Muscle of leg (tissue), 11 donors: ENCODE data around the gene DHFR2. TPM values are rescaled to one million over a fixed set of nuclear protein-coding genes. Genes with fewer than 3 reads are reported as not detected.
"Not testable (repeated sequence)": the region's sequence is repeated elsewhere in the genome, so short reads cannot be mapped to it uniquely, and the experiment has no call there.

Experiments used
- DNase-seq: peaks from one replicate; pipeline ENCODE4 v3.0.0; 2013
- H3K27ac ChIP-seq: one replicate; pipeline ENCODE4 v1.5.1; 2013; ENCODE audit warnings: mild to moderate bottlenecking, low read length, control low read depth
- H3K27me3 ChIP-seq: one replicate; pipeline ENCODE4 v1.6.1; 2013; ENCODE audit warnings: low read length; ENCODE audit not compliant: control insufficient read depth, insufficient read depth
- H3K36me3 ChIP-seq: one replicate; pipeline ENCODE4 v1.6.1; 2013; ENCODE audit warnings: low read length; ENCODE audit not compliant: control insufficient read depth, insufficient read depth
- H3K4me1 ChIP-seq: one replicate; pipeline ENCODE4 v1.6.1; 2013; ENCODE audit warnings: low read length; ENCODE audit not compliant: control insufficient read depth, insufficient read depth
- H3K4me3 ChIP-seq: one replicate; pipeline ENCODE4 v1.5.1; 2013; ENCODE audit warnings: low read length, control low read depth
- H3K9me3 ChIP-seq: replicated peaks from 2 replicates; pipeline ENCODE4 v1.6.1; 2013; ENCODE audit warnings: low read depth, low read length; ENCODE audit not compliant: control insufficient read depth
- WGBS: methylation state at CpG from one replicate; pipeline ENCODE4 v1.1.5; 2013; ENCODE audit warnings: missing lambda C conversion rate; ENCODE audit not compliant: insufficient coverage; 5-methylcytosine and 5-hydroxymethylcytosine counted together
- polyA plus RNA-seq, 8 donors: library from polyadenylated mRNA; unstranded; fragments of 120-200 nt; gene quantifications; one replicate each; pipeline versions ENCODE4 v1.2.1 to v1.2.3, GENCODE V29; 2013; ENCODE audit warnings: inconsistent platforms in 1 of 8, low replicate concordance in 1 of 8; ENCODE audit not compliant: insufficient read length in 8 of 8, insufficient read depth in 1 of 8
- total RNA-seq: library from RNA; stranded (reverse); fragments of 120-200 nt; gene quantifications from one replicate; pipeline ENCODE4 v1.2.4, GENCODE V29; 2013

DHFR2 gene
- total and polyA plus RNA-seq, 9 donors = 3.1 to 5.4 (median 3.9) TPM

GRCh38 chr3:94092086-94092485 lies 29.4 kb upstream of the DHFR2 start:
- Histone ChIP-seq H3K4me3 (no peak overlapping the region), H3K36me3 (peaks cover 16% of the 10 kb centered on the region), H3K27ac (no peak overlapping the region), H3K9me3 (no peaks in the 10 kb centered on the region), H3K27me3 (no peaks in the 10 kb centered on the region), H3K4me1 (no peaks in the 10 kb centered on the region)
- 80% methylated on average over 1 of the region's 1 CpG for WGBS
- no peak for DNase-seq

GRCh38 chr3:94089126-94089525 lies 26.4 kb upstream of the DHFR2 start:
- no peak overlapping the region for H3K4me3 ChIP-seq
- WGBS = no CpG with 5 or more reads among the region's 1 CpG
- H3K36me3 ChIP-seq = peaks cover 7% of the 10 kb centered on the region

GRCh38 chr3:94083261-94083660 lies 20.5 kb upstream of the DHFR2 start:
- Histone ChIP-seq H3K4me3 (no peak overlapping the region), H3K9me3 (no peaks in the 10 kb centered on the region), H3K4me1 (peaks cover 5% of the 10 kb centered on the region)

More at GRCh38 chr3:94089126-94089525, 26.4 kb upstream of the DHFR2 start:
- DNase-seq = no peak
- no peak overlapping the region for H3K27ac ChIP-seq
- H3K4me1 ChIP-seq = no peaks in the 10 kb centered on the region
- no peaks in the 10 kb centered on the region for H3K27me3 ChIP-seq
- H3K9me3 ChIP-seq = no peaks in the 10 kb centered on the region

GRCh38 chr3:94082391-94082937 lies 19.7 kb upstream of the DHFR2 start:
- no peak overlapping the region for H3K27ac ChIP-seq
- no CpG with 5 or more reads among the region's 8 CpGs for WGBS
- H3K36me3 ChIP-seq = peaks cover 5% of the 10 kb centered on the region
- H3K9me3 ChIP-seq = no peaks in the 10 kb centered on the region
- no peaks in the 10 kb centered on the region for H3K27me3 ChIP-seq
- H3K4me3 ChIP-seq = no peak overlapping the region
- peaks cover 5% of the 10 kb centered on the region for H3K4me1 ChIP-seq
- peak; percentile 54 for DNase-seq

More at GRCh38 chr3:94083261-94083660, 20.5 kb upstream of the DHFR2 start:
- no peaks in the 10 kb centered on the region for H3K27me3 ChIP-seq
- DNase-seq = no peak
- H3K36me3 ChIP-seq = peaks cover 5% of the 10 kb centered on the region
- WGBS = 80% methylated on average over 1 of the region's 4 CpGs
- no peak overlapping the region for H3K27ac ChIP-seq

GRCh38 chr3:94081884-94082283 lies 19.2 kb upstream of the DHFR2 start:
- H3K4me3 ChIP-seq = no peak overlapping the region
- no peak overlapping the region for H3K27ac ChIP-seq
- WGBS = 58% methylated on average over 2 of the region's 5 CpGs
- H3K4me1 ChIP-seq = peaks cover 5% of the 10 kb centered on the region
- no peaks in the 10 kb centered on the region for H3K27me3 ChIP-seq
- DNase-seq = peak; percentile 51
- peaks cover 3% of the 10 kb centered on the region for H3K36me3 ChIP-seq
- H3K9me3 ChIP-seq = no peaks in the 10 kb centered on the region

- 100% methylated on average over 4 of the region's 5 CpGs for whole genome bisulfite sequencing
- H3K4me1 ChIP-seq, H3K36me3 ChIP-seq, DNase-seq, H3K27ac ChIP-seq, H3K27me3 ChIP-seq, H3K4me3 ChIP-seq, H3K9me3 ChIP-seq: not testable (repeated sequence)
Observed at GRCh38 chr3:94080552-94080951, 17.8 kb upstream of the DHFR2 start.

- WGBS = 88% methylated on average over 2 of the region's 3 CpGs
- DNase-seq = no peak
- H3K9me3 ChIP-seq = no peaks in the 10 kb centered on the region
Observed at GRCh38 chr3:94076055-94076454, 13.3 kb upstream of the DHFR2 start.

GRCh38 chr3:94071713-94072284 lies 9.1 kb upstream of the DHFR2 start:
- Histone ChIP-seq H3K36me3 (peaks cover 26% of the 10 kb centered on the region), H3K9me3 (no peaks in the 10 kb centered on the region), H3K4me1 (no peaks in the 10 kb centered on the region), H3K27me3 (no peaks in the 10 kb centered on the region), H3K4me3 (no peak overlapping the region), H3K27ac (no peak overlapping the region)
- 83% methylated on average over 1 of the region's 4 CpGs for WGBS
- no peak for DNase-seq

More at GRCh38 chr3:94076055-94076454, 13.3 kb upstream of the DHFR2 start:
- Histone ChIP-seq H3K4me1 (no peaks in the 10 kb centered on the region), H3K36me3 (peaks cover 19% of the 10 kb centered on the region), H3K27me3 (no peaks in the 10 kb centered on the region), H3K27ac (no peak overlapping the region), H3K4me3 (no peak overlapping the region)

GRCh38 chr3:94070341-94070911 lies 7.7 kb upstream of the DHFR2 start:
- 100% methylated on average over 5 of the region's 6 CpGs for WGBS
- Histone ChIP-seq H3K4me1 (no peaks in the 10 kb centered on the region), H3K36me3 (peaks cover 25% of the 10 kb centered on the region), H3K4me3 (no peak overlapping the region), H3K27me3 (no peaks in the 10 kb centered on the region), H3K9me3 (no peaks in the 10 kb centered on the region), H3K27ac (no peak overlapping the region)
- DNase-seq = no peak

- Histone ChIP-seq H3K27ac (no peak overlapping the region), H3K36me3 (peaks cover 25% of the 10 kb centered on the region), H3K9me3 (no peaks in the 10 kb centered on the region), H3K4me3 (no peak overlapping the region), H3K4me1 (no peaks in the 10 kb centered on the region), H3K27me3 (no peaks in the 10 kb centered on the region)
- DNase-seq = peak; percentile 53
- WGBS = no CpG with 5 or more reads among the region's 4 CpGs
Observed at GRCh38 chr3:94069194-94069813, 6.6 kb upstream of the DHFR2 start.
